Stomach (tissue), 9 donors: ENCODE measurements around the gene RANBP2. TPM values are rescaled to one million over a fixed set of nuclear protein-coding genes. Genes with fewer than 3 reads are reported as not detected.
"Not testable (repeated sequence)": the region's sequence is repeated elsewhere in the genome, so short reads cannot be mapped to it uniquely, and the experiment has no call there.

Experiments used
- DNase-seq, 2 donors: peaks; one replicate each; pipeline versions ENCODE4 v3.0.0 to v3.0.0-alpha.2; 2013 to 2019
- H3K27ac ChIP-seq, 5 donors: fragments of 200-600 bp in 4 of 5; sonication (generic) in 4 of 5; one replicate each; pipeline ENCODE4 v1.5.1; 2013 to 2019; ENCODE audit warnings: mild to moderate bottlenecking in 1 of 5, moderate library complexity in 1 of 5
- H3K27me3 ChIP-seq, 3 donors: fragments of 200-600 bp; sonication (generic); one replicate each; pipeline ENCODE4 v1.5.1; 2017 to 2019; ENCODE audit warnings: mixed run types in 1 of 3
- H3K36me3 ChIP-seq, 4 donors: fragments of 200-600 bp; sonication (generic); 1 replicate in 3 of 4; 2 replicates in 1 of 4; pipeline ENCODE4 v1.5.1; 2016 to 2019
- H3K4me1 ChIP-seq, 4 donors: fragments of 200-600 bp; sonication (generic); one replicate each; pipeline ENCODE4 v1.5.1; 2016 to 2019
- H3K4me3 ChIP-seq, 4 donors: fragments of 200-600 bp; sonication (generic) in 3 of 4; one replicate each; pipeline ENCODE4 v1.5.1; 2016 to 2019; ENCODE audit warnings: mild to moderate bottlenecking in 1 of 4
- H3K9me3 ChIP-seq, 4 donors: fragments of 200-600 bp; sonication (generic); one replicate each; pipeline ENCODE4 v1.5.1; 2016 to 2019
- CTCF ChIP-seq, 7 experiments: fragments of 450-650 bp in 4 of 7; fragments of 200-600 bp in 3 of 7; sonication (generic) in 3 of 7; IDR thresholded peaks; one replicate each; pipeline ENCODE4 v1.5.1; 2016 to 2019; ENCODE audit warnings: antibody characterized with exemption in 7 of 7, control low read depth in 2 of 7, mild to moderate bottlenecking in 1 of 7
- EP300 ChIP-seq: sonication (generic); formaldehyde crosslinking; IDR thresholded peaks from one replicate; pipeline ENCODE4 v1.6.1; 2017; ENCODE audit warnings: antibody characterized with exemption
- POLR2A ChIP-seq, 4 donors: fragments of 450-650 bp; IDR thresholded peaks; one replicate each; pipeline ENCODE4 v1.6.1; 2016; ENCODE audit warnings: antibody characterized with exemption in 4 of 4, control low read depth in 2 of 4, mild to moderate bottlenecking in 1 of 4, moderate library complexity in 1 of 4
- POLR2AphosphoS5 ChIP-seq, 3 donors: sonication (generic); formaldehyde crosslinking; IDR thresholded peaks; one replicate each; pipeline ENCODE4 v1.6.1; 2016; ENCODE audit warnings: antibody characterized with exemption in 3 of 3
- WGBS, 5 donors: extraction: QIAGEN DNeasy Blood & Tissue Kit in 3 of 5; methylation state at CpG; one replicate each; pipeline versions ENCODE4 v1.1.5 to v1.1.7; 2013 to 2018; 5-methylcytosine and 5-hydroxymethylcytosine counted together
- intact Hi-C: fragments of 100-400 bp; cut with DNase I; formaldehyde crosslinking; loops from one replicate; pipeline ENCODE4 v1.15.1; 2023; ENCODE audit warnings: low total_unique reads
- polyA plus RNA-seq, 3 donors: library from polyadenylated mRNA; stranded (reverse); fragments of 200-250 nt; gene quantifications; one replicate each; pipeline ENCODE4 v1.2.3, GENCODE V29; 2013
- total RNA-seq, 5 donors: library from RNA; depleted of rRNA; stranded (reverse); fragments of >200 nt; gene quantifications; one replicate each; pipeline versions ENCODE4 v1.1.0 to v1.2.3, GENCODE V29; 2014 to 2016
- donor health status: healthy with polysubstance abuse.
- donor health status: Bipolar disorder and iron deficiency.
- donor health status: healthy.

RANBP2 gene
- total and polyA plus RNA-seq, 8 donors = 8.6 to 156 (median 48.5) TPM

- intact Hi-C loops = no loop called here
- no peak for DNase-seq
- TF ChIP-seq POLR2AphosphoS5 (IDR thresholded peaks at IDR 0.05) (no peak), CTCF (IDR thresholded peaks at IDR 0.05) (no peak), POLR2A (IDR thresholded peaks at IDR 0.05) (no peak), EP300 (no peak)
- H3K4me3 ChIP-seq = no peak overlapping the region
- H3K9me3 ChIP-seq = peaks cover 0 to 12% (median 5%) of the 10 kb centered on the region in 4 donors
- H3K27me3 ChIP-seq = no peaks in the 10 kb centered on the region
- no peaks in the 10 kb centered on the region for H3K36me3 ChIP-seq
- no peak overlapping the region for H3K27ac ChIP-seq
- H3K4me1 ChIP-seq = no peaks in the 10 kb centered on the region
These were observed 12.0 kb upstream of the RANBP2 start for GRCh38 chr2:108707300-108707699.

GRCh38 chr2:108716971-108717370 lies 2.3 kb upstream of the RANBP2 start:
- H3K4me1 ChIP-seq = peaks cover 0 to 21% (median 12%) of the 10 kb centered on the region in 4 donors
- H3K27ac ChIP-seq, H3K27me3 ChIP-seq, H3K9me3 ChIP-seq, intact Hi-C loops, H3K36me3 ChIP-seq, DNase-seq, H3K4me3 ChIP-seq: not testable (repeated sequence)
- WGBS, 5 donors = 65 to 79% (median 70%) methylated on average over 6 of the region's 6 CpGs

DNA sequence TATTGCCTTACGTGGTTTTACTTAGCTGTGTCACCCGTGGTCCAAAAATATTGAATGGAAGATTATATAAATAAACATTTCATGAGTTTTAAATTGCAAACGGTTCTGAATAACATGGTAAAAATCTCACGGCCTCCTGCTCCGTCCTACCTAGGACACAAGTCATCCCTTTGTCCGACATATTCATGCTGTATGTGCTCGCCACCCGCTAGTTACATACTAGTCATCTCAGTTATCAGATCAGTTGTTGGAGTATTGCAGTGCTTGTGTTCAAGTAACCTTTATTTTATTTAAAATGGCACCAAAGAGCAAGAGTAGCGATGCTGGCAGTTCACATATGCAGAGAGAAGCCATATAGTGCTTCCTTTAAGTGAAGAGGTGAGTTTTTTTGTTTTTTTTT lies 6.8 kb downstream of the RANBP2 start:
- intact Hi-C loops, H3K9me3 ChIP-seq: not testable (repeated sequence)

DNA sequence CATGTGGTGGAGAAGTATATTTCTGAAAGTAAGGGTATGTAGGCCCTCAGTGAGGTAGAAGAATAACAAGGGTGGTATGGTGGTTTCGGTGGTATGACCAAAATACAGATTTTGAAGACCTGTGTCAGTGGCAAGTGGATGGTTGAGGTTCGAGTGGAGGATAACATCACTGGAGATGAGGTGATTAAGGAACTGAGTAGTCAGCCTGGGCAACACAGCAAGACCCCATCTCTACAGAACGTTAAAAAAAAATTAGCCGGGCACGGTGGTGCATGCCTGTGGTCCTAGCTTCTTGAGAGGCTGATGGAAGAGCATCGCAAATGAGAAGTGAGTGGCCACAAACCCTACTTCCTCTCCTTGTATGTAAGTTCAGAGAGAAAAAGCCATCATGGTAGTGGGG lies 15.4 kb downstream of the RANBP2 start:
- peaks cover 15 to 72% (median 64%) of the 10 kb centered on the region in 4 donors for H3K36me3 ChIP-seq
- intact Hi-C loops, H3K27ac ChIP-seq, H3K9me3 ChIP-seq, DNase-seq, H3K27me3 ChIP-seq, H3K4me3 ChIP-seq, H3K4me1 ChIP-seq: not testable (repeated sequence)
- WGBS, 5 donors = 91 to 98% (median 95%) methylated on average over 6 of the region's 6 CpGs

More for the DNA sequence above, 6.8 kb downstream of the RANBP2 start:
- peak overlapping the region in 1 of 5 donors; percentile 14 for H3K27ac ChIP-seq
- not testable (repeated sequence) for DNase-seq, H3K27me3 ChIP-seq, H3K36me3 ChIP-seq
- peak overlapping the region in 1 of 4 donors; percentile 6 for H3K4me3 ChIP-seq
- WGBS, 5 donors = 30 to 59% (median 42%) methylated on average over 9 of the region's 9 CpGs
- H3K4me1 ChIP-seq = peaks cover 3 to 63% (median 24%) of the 10 kb centered on the region in 4 donors

GRCh38 chr2:108757973-108758372 lies 38.7 kb downstream of the RANBP2 start:
- 93 to 98% (median 97%) methylated on average over 9 of the region's 9 CpGs for WGBS, 5 donors
- DNase-seq = not testable (repeated sequence)

GRCh38 chr2:108762618-108763017 lies 43.3 kb downstream of the RANBP2 start:
- intact Hi-C loops, H3K9me3 ChIP-seq, H3K27me3 ChIP-seq, H3K27ac ChIP-seq, H3K4me3 ChIP-seq, H3K4me1 ChIP-seq, DNase-seq: not testable (repeated sequence)
- H3K36me3 ChIP-seq = peaks cover 24 to 62% (median 57%) of the 10 kb centered on the region in 4 donors

More at GRCh38 chr2:108757973-108758372, 38.7 kb downstream of the RANBP2 start:
- H3K27me3 ChIP-seq, H3K4me1 ChIP-seq, H3K4me3 ChIP-seq, intact Hi-C loops, H3K9me3 ChIP-seq, H3K27ac ChIP-seq: not testable (repeated sequence)
- H3K36me3 ChIP-seq = peaks cover 17 to 64% (median 60%) of the 10 kb centered on the region in 4 donors

- H3K9me3 ChIP-seq, H3K27me3 ChIP-seq, H3K4me3 ChIP-seq, H3K27ac ChIP-seq, intact Hi-C loops, DNase-seq, H3K4me1 ChIP-seq: not testable (repeated sequence)
- H3K36me3 ChIP-seq = peaks cover 24 to 61% (median 54%) of the 10 kb centered on the region in 4 donors
- WGBS, 5 donors = 88 to 97% (median 95%) methylated on average over 4 to 5 of the region's 5 CpGs
These were observed 47.4 kb downstream of the RANBP2 start for GRCh38 chr2:108766671-108767070.

DNA sequence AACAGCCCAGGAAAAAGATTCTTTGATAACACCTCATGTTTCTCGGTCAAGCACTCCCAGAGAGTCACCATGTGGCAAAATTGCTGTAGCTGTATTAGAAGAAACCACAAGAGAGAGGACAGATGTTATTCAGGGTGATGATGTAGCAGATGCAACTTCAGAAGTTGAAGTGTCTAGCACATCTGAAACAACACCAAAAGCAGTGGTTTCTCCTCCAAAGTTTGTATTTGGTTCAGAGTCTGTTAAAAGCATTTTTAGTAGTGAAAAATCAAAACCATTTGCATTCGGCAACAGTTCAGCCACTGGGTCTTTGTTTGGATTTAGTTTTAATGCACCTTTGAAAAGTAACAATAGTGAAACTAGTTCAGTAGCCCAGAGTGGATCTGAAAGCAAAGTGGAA lies 48.6 kb downstream of the RANBP2 start:
- H3K4me1 ChIP-seq, H3K27me3 ChIP-seq, H3K9me3 ChIP-seq, intact Hi-C loops, H3K4me3 ChIP-seq, DNase-seq, H3K27ac ChIP-seq: not testable (repeated sequence)
- peaks cover 27 to 69% (median 63%) of the 10 kb centered on the region in 4 donors for H3K36me3 ChIP-seq
- WGBS, 5 donors = 86 to 96% (median 89%) methylated on average over 1 of the region's 2 CpGs
